Aorta (tissue), 5 donors: Measurements from ENCODE around the gene DNAJB5. TPM values are rescaled to one million over a fixed set of nuclear protein-coding genes. Genes with fewer than 3 reads are reported as not detected.
A peak's percentile ranks its signal among the peaks of the same experiment; 100 is the strongest.
"Not testable (repeated sequence)": the region's sequence is repeated elsewhere in the genome, so short reads cannot be mapped to it uniquely, and the experiment has no call there.

ENCODE experiments used
- ATAC-seq: fragments of 200-7000 bp; cut with Tn5 transposase; one replicate; pipeline ENCODE4 v1.9.1; 2022; ENCODE audit warnings: moderate library complexity; ENCODE audit not compliant: low FRiP score
- DNase-seq, 2 donors: peaks; one replicate each; pipeline ENCODE4 v3.0.0-alpha.2; 2020
- H3K27ac ChIP-seq, 2 donors: one replicate each; pipeline ENCODE4 v1.5.1; 2013; ENCODE audit warnings: low read length in 2 of 2, mild to moderate bottlenecking in 2 of 2, moderate library complexity in 2 of 2, control low read depth in 1 of 2, inconsistent platforms in 1 of 2, low read depth in 1 of 2
- H3K27me3 ChIP-seq, 2 donors: one replicate each; pipeline ENCODE4 v1.6.1; 2013; ENCODE audit warnings: control low read depth in 1 of 2, low read length in 1 of 2, mild to moderate bottlenecking in 1 of 2, moderate library complexity in 1 of 2; ENCODE audit not compliant: insufficient read depth in 2 of 2, control insufficient read depth in 1 of 2
- H3K36me3 ChIP-seq, 2 donors: one replicate each; pipeline ENCODE4 v1.6.1; 2013; ENCODE audit warnings: control low read depth in 1 of 2, low read length in 1 of 2, mild to moderate bottlenecking in 1 of 2; ENCODE audit not compliant: insufficient read depth in 2 of 2, control insufficient read depth in 1 of 2
- H3K4me1 ChIP-seq, 2 donors: one replicate each; pipeline ENCODE4 v1.6.1; 2013; ENCODE audit warnings: low read length in 2 of 2, control low read depth in 1 of 2, mild to moderate bottlenecking in 1 of 2, moderate library complexity in 1 of 2; ENCODE audit not compliant: insufficient read depth in 2 of 2, control insufficient read depth in 1 of 2
- H3K4me3 ChIP-seq, 2 donors: one replicate each; pipeline ENCODE4 v1.5.1; 2013; ENCODE audit warnings: low read length in 2 of 2, control low read depth in 1 of 2, mild to moderate bottlenecking in 1 of 2
- H3K9me3 ChIP-seq: one replicate; pipeline ENCODE4 v1.6.1; 2013; ENCODE audit warnings: mild to moderate bottlenecking, low read length; ENCODE audit not compliant: control insufficient read depth
- WGBS, 2 donors: extraction: QIAGEN DNeasy Blood & Tissue Kit; methylation state at CpG; one replicate each; pipeline ENCODE4 v1.1.7; 2013; 5-methylcytosine and 5-hydroxymethylcytosine counted together
- intact Hi-C, 2 donors: fragments of 100-400 bp; cut with DNase I; formaldehyde crosslinking; loops; one replicate each; pipeline versions ENCODE4 v1.14.2 to v1.15.0; 2022
- long read RNA-seq, 2 donors: library from polyadenylated mRNA; unstranded; transcript quantifications; one replicate each; pipeline ENCODE4 v2.0.0, GENCODE V29; 2020 to 2021
- polyA plus RNA-seq, 2 donors: library from polyadenylated mRNA; stranded (reverse); fragments of 200-250 nt; gene quantifications; one replicate each; pipeline ENCODE4 v1.2.3, GENCODE V29; 2013
- total RNA-seq, 2 donors: library from RNA; stranded (reverse); fragmentation: NEBNext Ultra II Directional; extraction: Animal tissue kit (Norgen Biotek cat#: 25700); gene quantifications; one replicate each; pipeline ENCODE4 v1.2.1, GENCODE V29; 2021
- donor health status: healthy with polysubstance abuse.
- donor health status: Bipolar disorder and iron deficiency.
- donor health status: DM: no; HTN: no; CAD: no.
- donor health status: DM: no; HTN: no; CAD: no.
- donor health status: DM: yes; HTN: yes; CAD: no.

DNAJB5 gene
- total RNA-seq (10 to 100 TPM; 33.7 to 96.0 TPM), polyA plus RNA-seq (10 to 100 TPM; 15.7 to 29.2 TPM)
- long read RNA-seq, donor 1, full-length matches to known transcripts = 20 of 26 reads
- long read RNA-seq, donor 1, partial matches to known transcripts = 1 of 26 reads
- long read RNA-seq, donor 1, other reads (novel, unspliced or antisense) = 5 of 26 reads
- long read RNA-seq, donor 2, partial matches to known transcripts = 0 of 14 reads
- long read RNA-seq, donor 2, other reads (novel, unspliced or antisense) = 12 of 14 reads

GRCh38 chr9:34989003-34989945 is at the start of gene DNAJB5:
Gene DNAJB5, plus strand, starts transcription at chr9:34989745. Its CDS starts 886 bp downstream, at chr9:34990631.
- intact Hi-C loops = loop anchor here (5.0 to 10.0 kb wide), 2 partner anchors 108 to 334 kb away; partner anchors contain the start of genes IL11RA (in 1 of the 2) and PIGO (in 1 of the 2)
- ATAC-seq = peak; percentile 94
- H3K27ac ChIP-seq = peak within 1 kb of the TSS; percentile 98
- H3K4me3 ChIP-seq = peak within 1 kb of the TSS; percentile 80 to 92
- DNase-seq = peak; percentile 99
- WGBS, 2 donors = 0 to 1% methylated on average over 44 to 65 of the region's 65 CpGs
- no peaks in the 10 kb centered on the region for H3K9me3 ChIP-seq
- no peaks in the 10 kb centered on the region for H3K36me3 ChIP-seq
- H3K27me3 ChIP-seq = no peaks in the 10 kb centered on the region
- no peaks in the 10 kb centered on the region for H3K4me1 ChIP-seq

- H3K27me3 ChIP-seq, H3K9me3 ChIP-seq, intact Hi-C loops, H3K36me3 ChIP-seq, ATAC-seq, H3K4me1 ChIP-seq, H3K4me3 ChIP-seq, H3K27ac ChIP-seq, DNase-seq: not testable (repeated sequence)
Observed at GRCh38 chr9:34939989-34940388, 49.6 kb upstream of the DNAJB5 start.

- Histone ChIP-seq H3K27ac (no peak overlapping the region), H3K9me3 (no peaks in the 10 kb centered on the region), H3K4me1 (no peaks in the 10 kb centered on the region), H3K36me3 (no peaks in the 10 kb centered on the region), H3K27me3 (peaks cover 0 to 3% of the 10 kb centered on the region in 2 donors), H3K4me3 (no peak overlapping the region)
- ATAC-seq (no peak), DNase-seq (no peak)
- 70 to 75% methylated on average over 2 of the region's 2 CpGs for WGBS, 2 donors
- intact Hi-C loops = no loop called here
Observed at GRCh38 chr9:34948451-34948850, 41.1 kb upstream of the DNAJB5 start.

- H3K27me3 ChIP-seq = peaks cover 0 to 3% of the 10 kb centered on the region in 2 donors
- no peaks in the 10 kb centered on the region for H3K9me3 ChIP-seq
- DNase-seq (no peak), ATAC-seq (no peak)
- H3K27ac ChIP-seq = no peak overlapping the region
- no peaks in the 10 kb centered on the region for H3K4me1 ChIP-seq
- no peaks in the 10 kb centered on the region for H3K36me3 ChIP-seq
- no peak overlapping the region for H3K4me3 ChIP-seq
- WGBS, 2 donors = 75 to 81% methylated on average over 2 of the region's 2 CpGs
- intact Hi-C loops = no loop called here
Observed at GRCh38 chr9:34954225-34954624, 35.3 kb upstream of the DNAJB5 start.

DNA sequence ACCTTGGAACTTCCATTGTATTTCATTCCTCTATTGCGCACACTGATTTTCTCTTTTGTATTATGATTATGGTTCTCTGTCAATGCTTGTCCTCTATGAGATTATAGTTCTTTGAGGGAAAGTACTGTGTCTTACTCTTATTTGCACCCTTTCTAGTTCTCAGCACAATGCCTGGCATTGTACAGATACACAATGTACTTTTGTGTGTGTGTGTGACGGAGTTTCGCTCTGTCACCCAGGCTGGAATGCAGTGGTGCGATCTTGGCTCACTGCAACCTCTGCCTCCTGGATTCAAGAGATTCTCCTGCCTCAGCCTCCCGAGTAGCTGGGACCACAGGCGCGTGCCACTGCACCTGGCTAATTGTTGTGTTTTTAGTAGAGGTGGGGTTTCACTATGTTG is 33.5 kb upstream of the DNAJB5 start:
- DNase-seq, H3K4me1 ChIP-seq, H3K9me3 ChIP-seq, ATAC-seq, H3K4me3 ChIP-seq, H3K27me3 ChIP-seq, H3K27ac ChIP-seq, intact Hi-C loops, H3K36me3 ChIP-seq: not testable (repeated sequence)
- WGBS, 2 donors = 81 to 88% methylated on average over 7 of the region's 7 CpGs

DNA sequence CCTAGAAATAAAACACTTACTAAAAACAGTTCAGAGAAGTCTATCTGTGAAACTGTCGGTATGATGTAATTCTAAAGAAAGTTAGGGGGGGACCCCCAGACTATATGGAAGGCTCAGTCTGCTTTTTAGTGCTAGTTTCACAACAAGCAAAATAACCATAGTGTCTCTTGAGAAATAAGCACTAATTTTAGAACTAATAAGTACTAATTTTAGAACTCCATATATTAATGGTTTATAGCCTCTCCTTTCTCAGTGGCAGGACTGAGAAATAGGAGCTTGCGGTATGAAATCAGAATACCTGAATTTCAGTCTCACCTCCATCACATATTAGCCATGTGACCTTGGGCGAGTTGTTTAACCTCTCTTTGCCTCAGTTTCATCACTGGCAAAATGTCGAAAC is 32.9 kb upstream of the DNAJB5 start:
- H3K27me3 ChIP-seq = peaks cover 0 to 1% of the 10 kb centered on the region in 2 donors
- ATAC-seq (no peak), DNase-seq (no peak)
- no peak overlapping the region for H3K4me3 ChIP-seq
- no peaks in the 10 kb centered on the region for H3K4me1 ChIP-seq
- H3K27ac ChIP-seq = no peak overlapping the region
- intact Hi-C loops = no loop called here
- H3K9me3 ChIP-seq = no peaks in the 10 kb centered on the region
- WGBS, 2 donors = 78% methylated on average over 4 of the region's 4 CpGs
- no peaks in the 10 kb centered on the region for H3K36me3 ChIP-seq

DNA sequence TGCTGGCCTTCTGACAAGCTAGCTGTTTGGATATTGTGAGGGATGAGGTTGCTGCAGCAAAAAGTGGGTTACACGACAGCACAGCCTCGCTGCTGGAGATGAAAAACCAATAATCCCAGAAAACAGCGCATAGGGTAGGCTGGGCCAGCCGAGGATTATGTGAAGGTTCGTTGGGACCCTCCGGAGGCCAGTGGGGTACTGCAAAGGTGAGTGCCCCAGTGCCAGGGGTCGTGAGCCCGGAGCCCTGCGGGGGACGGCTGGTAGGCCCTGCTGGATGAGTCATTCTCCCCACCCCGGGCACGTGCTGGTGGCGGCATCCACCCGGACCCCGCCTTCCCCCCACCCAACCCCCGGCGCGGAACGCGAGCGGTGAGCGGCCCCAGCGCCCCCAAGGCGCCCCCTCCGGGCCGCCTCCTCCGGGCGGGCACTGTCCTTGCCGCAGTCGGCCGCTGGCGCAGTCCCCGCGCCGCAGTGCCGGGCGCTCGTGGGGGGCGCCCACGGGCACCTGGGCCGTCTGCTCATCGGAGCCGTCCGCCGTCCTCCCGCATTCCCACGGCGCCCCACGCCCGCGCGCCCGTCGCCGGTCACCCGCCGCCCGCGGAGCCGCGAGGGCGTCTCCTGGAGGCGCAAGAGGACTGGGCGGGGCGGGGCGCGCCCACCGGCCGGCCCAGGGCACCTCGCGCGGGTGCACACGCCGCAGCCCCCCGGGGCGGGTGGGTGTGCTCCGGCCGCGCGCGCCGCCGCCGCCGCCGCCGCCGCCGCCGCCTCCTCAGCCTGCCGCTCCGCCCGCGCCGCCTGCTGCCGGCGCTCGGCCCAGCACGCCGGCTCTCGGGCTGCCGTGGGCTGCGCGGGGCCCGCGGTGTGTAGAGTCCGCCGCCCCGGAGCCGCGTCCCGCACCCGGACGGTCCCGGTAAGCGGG is 31.8 kb upstream of the DNAJB5 start, which contains the start of gene PHF24:
PHF24 (plus strand) TSS at position 794 of the 919 bp plus-strand sequence. CDS start 13,014 bp downstream, outside the sequence.
- Histone ChIP-seq H3K27me3 (no peaks in the 10 kb centered on the region), H3K4me3 (peak within 1 kb of the TSS; percentile 79 to 86), H3K36me3 (no peaks in the 10 kb centered on the region), H3K27ac (no peak within 1 kb of the TSS), H3K9me3 (no peaks in the 10 kb centered on the region), H3K4me1 (no peaks in the 10 kb centered on the region)
- ATAC-seq (peak; percentile 48), DNase-seq (peak in 1 of 2 donors; percentile 77)
- 1% methylated on average over 46 to 116 of the region's 116 CpGs for WGBS, 2 donors
- intact Hi-C loops = no loop called here

DNA sequence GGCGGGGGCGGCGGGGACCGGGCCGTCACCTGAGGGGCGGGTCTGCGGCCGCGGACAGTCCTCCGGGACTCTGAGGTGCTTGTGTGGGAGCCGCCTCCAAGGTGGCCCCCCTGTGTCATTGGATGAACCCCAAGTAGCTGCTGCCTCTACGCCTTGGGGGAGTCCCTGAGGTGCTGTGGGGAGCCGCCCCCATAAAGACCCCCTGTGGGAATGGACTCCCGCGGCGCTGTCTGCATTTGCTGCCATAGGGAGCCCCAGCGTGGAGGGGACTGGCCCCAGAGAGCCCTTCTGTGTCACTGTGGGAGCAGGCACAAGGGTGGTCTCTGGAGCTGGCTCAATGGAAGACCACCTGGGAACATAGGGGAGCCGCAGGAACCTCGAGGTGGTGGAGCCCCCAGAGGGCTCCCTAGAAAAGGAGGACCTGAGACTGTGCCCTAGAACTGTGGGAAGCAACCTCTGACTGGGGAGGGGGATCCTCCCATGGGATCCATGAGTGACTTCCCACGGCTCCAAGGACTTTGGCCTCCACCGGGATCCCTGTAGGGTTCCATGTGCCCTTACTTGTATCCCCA is 31.0 kb upstream of the DNAJB5 start:
- ATAC-seq = no peak
- no peak for DNase-seq
- Histone ChIP-seq H3K4me3 (peak overlapping the region; percentile 79 to 86), H3K4me1 (no peaks in the 10 kb centered on the region), H3K27me3 (no peaks in the 10 kb centered on the region), H3K36me3 (no peaks in the 10 kb centered on the region), H3K9me3 (no peaks in the 10 kb centered on the region), H3K27ac (no peak overlapping the region)
- intact Hi-C loops = no loop called here
- 10% methylated on average over 21 of the region's 21 CpGs for WGBS, 2 donors
